GM21515 (cell line): ENCODE results near the gene DELE1.
"Not testable (repeated sequence)": the region's sequence is repeated elsewhere in the genome, so short reads cannot be mapped to it uniquely, and the experiment has no call there.

Experiments used
- ATAC-seq: cut with Tn5 transposase; IDR thresholded peaks from one replicate; pipeline ENCODE4 v1.9.1; 2021; ENCODE audit not compliant: unreplicated experiment

Gene DELE1

DNA sequence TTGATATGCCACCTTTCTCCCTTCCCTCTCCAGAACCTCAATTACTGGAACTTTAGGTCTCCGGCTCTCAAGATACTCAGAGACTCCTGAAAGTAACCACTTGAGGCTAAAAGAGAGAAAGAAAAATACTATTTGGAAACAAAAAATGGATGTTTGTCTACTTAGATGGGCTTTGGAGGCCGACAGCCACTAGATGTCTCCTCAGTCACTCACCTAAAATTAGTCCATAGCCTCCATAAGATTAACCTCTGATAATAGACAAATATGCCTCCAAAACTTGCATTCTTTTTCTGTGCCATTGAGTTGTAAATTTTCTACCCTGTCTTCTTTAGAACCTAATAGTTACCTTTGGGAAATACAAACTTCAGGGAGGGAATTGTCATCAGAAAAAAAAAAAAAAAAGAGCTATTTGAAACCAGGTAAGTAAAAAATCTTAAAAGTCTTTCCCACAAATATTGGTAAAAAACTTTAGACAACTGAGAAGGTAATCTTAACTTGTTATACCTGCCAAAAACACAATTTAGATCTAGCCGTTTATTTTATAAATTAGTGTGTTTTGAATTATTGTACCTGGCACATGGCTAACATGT, 34.3 kb upstream of the DELE1 start:
- no peak for ATAC-seq

DNA sequence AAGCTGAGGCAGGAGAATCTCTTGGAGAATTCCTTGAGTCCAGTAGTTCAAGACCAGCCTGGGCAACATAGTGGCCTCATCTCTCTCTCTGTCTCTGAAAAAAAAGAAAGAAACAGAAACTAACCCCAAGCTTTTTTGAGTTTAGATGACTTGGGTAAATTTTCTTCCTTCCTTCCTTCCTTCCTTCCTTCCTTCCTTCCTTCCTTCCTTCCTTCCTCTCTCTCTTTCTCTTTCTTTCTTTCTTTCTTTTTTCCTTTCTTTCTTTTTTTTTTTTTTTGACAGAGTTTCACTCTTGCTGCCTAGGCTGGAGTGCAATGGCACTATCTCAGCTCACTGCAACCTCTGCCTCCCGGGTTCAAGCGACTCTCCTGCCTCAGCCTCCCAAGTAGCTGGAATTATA, 33.2 kb upstream of the DELE1 start:
- not testable (repeated sequence) for ATAC-seq

DNA sequence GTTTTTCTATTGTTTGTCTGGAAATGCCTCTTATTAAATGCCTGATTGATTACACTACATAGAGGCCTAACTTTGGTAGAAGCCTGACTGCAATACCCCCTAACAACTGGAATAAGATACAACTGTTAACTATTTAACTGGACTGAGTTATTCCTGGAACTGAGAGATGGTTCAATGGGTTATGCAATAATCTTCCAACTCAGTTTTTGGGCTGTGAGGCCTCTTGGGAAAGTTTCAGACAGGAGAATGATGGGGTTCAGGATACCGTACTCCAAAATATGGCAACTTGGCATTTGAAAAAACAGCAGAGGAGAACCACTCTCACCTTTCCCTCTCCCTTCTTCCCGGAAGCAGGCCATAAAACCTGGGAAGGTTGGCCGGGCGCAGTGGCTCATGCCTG, 26.2 kb upstream of the DELE1 start:
- ATAC-seq, result no peak

DNA sequence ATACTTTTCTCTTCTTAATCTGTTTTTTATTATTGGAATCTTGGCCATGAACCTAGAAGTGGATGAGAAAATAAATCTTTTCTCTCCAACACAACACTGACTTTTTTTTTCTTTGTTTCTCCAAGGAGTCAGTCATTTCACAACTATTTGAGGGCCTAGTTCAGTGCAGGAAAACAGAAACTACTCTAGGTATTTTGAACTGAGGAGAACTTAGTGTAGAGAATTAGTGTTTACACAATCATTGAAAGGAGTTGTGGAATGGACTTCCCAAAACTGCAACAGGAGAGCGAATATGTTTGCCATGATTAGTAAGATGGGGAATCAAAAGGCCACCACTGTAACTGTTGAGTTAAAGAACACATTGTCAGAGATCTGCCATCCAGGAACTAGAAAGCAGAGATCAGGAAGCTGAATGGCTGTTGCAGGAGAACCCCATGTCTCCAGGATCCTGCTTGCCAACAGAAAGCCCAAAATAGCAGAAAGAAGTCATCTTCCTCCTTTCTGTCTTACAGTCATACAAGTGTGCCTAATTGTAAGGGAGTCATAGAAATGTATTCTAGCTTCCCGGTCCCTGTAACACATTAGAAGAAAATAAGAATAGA, 25.1 kb upstream of the DELE1 start:
- ATAC-seq, result no peak

DNA sequence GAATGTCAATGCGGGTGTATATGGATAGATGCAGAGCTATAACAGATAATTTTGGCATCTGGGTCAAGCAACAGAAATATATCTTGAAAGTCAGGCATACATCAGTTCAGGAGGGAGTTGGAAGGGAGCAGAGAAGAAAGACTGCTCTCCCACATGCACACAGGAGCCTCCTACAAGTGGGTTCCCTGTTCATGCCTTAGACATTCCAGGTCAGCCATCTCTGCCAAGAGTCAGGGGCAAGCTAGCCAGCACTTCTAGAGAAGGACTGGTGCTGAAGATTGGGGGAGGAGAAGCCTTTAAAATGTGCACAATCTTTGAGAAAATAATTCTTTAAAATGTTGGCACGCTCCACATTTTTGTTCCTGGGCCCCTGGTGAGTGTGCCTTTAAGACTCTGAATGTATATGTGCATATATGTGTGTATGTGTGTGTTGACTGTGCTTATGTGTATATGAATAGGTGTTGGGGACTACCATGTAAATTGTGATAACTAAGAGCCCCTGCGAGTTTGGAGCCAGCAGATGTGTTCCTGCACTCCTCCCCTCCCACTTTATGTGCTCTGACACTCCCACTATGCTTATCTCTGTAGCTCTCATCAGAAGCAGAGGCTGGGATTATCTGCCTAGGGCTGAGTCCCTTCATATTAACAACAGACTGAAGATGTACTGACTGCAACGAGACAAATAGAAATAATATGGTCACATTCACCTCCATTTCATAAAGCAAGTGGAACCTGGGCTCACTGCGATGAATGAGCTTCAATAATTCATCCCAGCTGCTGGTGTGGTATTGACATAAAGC, 21.5 kb upstream of the DELE1 start:
- no peak for ATAC-seq

DNA sequence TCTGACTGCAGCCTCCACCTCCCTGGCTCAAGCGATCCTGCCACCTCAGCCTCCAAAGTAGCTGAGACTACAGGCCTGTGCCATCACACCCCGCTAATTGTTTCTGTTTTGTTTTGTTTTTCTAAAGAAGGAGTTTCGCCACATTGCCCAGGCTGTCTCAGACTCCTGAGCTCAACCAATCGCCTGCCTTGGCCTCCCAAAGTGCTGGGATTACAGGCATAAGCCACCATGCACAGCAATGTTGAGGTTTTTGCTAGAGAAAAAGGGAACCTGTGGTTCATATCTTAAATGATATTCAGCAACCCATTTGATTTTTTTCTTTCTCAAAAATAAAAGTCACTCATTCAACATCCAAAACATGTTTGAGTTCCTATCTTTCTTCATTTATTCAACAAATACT, 20.4 kb upstream of the DELE1 start:
- ATAC-seq, result no peak

DNA sequence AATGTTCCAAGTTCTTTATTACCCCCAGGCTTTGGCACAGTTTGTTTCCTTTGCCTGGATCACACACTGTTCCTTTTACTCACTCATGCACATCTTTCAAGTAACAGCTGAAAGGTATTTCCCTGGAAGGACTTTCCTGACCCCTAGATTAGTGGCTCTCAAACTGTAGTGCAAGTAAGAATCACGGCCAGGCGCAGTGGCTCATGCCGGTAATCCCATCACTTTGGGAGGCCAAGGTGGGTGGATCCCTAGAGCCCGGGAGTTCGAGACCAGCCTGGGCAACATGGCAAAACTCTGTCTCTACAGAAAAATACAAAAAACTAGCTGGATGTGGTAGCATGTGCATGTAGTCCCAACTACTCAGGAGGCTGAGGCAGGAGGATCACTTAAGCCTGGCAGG, 19.1 kb upstream of the DELE1 start:
- no peak for ATAC-seq

DNA sequence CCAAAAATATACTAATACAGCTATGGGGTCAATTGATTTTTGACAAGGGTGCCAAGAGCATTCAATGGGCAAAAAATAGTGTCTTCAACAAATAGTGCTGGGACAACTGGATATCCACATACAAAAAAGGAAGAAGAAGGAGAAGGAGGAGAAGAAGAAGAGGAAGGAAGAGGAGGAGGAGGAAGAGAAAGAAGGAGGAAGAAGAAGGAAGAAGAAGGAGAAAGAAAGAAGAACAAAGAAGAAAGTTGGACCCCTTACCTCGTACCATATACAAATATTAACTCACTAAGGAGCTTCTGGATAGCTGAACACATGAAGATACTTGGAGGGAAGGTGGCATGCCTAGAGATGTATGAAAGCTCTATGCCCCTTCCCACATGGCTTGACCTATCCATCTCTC, 17.2 kb upstream of the DELE1 start:
- no peak for ATAC-seq

DNA sequence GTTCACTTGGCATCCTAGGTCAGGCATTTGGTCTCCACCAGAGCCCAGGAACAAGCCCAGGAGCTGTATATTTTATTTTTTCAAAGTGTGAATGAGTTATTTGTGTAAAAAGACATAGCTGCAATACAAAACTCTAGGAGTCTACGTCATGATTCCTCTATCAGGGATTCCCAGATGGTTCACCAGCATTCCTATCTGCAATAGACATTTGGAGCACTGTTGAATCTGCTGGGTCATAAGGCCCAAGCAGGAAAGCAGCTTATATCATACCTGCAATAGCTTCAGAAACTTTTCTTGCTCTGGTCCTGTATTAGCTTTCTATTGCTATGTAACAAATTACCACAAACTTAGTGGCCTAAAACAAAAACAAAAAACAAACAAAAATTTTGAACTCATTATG, 16.7 kb upstream of the DELE1 start:
- no peak for ATAC-seq

DNA sequence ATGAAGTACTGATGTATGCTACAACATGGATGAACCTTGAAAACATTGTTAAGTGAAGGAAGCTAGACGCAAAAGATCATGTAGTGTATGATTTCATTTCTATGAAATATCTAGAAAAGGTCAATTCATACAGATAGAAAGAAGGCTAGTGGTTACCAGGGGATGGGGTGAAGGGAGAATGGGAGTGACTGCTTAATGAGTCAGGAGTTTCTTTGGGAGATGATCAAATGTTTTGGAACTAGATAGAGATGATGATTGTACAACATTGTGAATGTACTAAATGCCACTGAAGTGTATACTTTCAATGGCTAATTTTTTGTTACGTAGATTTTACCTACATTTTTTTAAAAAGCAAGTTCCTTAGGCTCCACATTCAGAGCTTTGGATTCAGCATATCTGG, 14.9 kb upstream of the DELE1 start:
- ATAC-seq, result no peak

DNA sequence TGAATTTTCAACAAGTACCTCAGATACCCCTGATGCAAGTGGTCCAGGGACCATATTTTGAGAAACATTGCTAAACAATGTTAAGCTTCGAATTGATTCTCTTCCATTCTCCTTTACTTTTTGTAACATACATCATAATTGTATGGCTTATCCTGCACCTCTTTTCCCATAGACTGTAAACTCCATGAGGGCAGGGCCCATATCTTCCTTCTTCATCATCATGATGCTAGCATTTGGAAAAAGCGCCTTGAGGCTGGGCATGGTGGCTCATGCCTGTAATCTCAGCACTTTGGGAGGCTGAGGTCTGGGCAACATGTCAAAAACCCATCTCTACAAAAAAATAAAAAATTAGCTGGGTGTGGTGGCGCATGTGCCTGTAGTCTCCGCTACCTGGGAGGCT, 14.5 kb upstream of the DELE1 start:
- ATAC-seq, result no peak

DNA sequence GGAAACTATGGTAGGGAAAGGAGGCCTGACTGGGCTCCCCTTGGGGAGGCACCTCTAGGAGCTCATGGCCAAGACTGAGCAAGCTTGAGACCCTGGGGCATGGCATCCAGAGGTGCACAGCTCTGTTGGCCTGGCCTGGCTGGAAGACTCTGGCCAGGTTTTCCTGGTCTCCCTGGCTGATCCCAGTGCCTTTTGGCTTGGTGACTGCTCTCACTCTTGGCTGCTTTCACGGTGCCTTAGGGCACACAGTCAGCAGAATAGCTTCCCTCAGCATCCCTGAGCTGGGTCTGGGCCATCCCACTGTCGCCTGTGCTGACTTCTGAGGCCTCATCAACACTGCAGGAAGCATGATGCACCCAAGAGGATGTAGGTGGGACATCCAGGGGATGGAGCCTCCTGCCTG, 13.4 kb upstream of the DELE1 start:
- ATAC-seq, result no peak

DNA sequence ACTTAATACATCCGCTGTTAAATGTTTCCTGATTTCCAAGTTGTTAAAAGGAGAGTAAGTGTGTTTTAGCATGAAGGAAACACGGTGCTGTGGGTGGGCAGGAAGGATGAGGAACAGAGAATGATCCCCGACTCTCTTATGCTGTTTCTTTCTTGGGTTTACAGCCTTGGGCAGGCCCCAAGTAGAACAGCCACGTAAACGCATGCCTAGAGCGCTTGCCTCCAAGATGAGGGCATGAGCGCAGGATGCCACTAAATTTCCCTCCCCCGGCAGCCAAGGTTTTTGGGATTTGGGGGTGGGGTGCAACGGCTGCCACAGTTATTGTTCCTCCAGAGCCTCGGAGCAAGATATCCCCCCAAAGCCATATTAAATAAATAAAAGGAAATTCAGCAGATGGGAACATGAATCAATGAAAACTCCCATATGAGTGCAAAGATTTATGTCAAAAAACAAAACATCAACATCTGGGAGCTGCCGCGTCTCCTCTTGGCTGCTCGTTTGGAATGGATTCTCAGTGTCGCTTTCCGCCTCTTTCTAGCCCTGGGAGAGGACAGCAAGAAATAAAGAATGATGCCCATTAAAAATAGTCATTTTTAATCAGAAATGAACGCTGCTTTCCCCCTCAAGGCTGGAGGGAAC, 10.0 kb upstream of the DELE1 start:
- no peak for ATAC-seq

DNA sequence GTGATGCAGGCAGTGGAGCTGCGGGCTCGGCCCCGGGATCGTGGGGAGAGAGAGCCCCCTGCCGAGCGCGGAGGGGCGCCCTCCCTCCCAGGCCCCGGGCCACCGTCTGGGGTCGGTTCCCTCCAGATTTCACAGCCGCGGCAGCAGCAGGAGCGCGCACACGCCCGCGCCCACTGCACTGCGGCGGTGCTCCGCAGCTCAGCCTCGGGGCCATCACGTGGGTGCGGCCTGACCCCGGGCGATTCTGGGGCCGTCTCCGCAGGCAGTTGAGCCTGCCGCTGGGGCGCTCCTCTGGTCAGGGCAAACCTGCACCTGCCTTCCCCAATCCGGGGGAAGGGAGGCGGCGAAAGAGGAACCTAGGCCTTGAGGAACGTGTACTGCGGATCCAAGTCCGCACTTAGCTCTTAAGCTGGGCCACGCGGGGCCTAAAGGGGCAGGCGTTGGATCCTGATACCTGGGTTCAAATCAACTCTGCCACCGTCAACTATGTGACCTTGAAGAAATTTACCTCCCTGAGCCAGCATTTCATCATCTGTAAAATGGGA, 9.4 kb upstream of the DELE1 start:
- peak; percentile 59 for ATAC-seq

DNA sequence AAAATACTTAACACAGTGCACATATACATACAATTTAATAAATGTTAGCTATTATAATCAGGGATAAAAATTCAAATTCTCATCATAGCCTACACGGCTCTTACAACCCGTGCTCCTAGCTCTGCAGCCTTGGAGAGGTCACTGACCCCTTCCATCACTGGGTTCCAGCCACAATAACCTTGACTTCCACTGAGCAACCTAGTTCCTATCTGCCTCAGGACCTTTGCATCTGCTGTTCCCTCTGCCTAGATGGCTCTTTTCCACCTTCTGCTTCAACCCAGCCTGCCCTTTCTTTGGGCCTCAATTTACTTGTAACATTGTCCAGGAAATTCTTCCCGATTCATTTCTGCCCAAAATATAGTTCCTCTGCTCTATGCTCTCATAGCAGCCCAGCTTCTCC, 8.9 kb upstream of the DELE1 start:
- no peak for ATAC-seq

DNA sequence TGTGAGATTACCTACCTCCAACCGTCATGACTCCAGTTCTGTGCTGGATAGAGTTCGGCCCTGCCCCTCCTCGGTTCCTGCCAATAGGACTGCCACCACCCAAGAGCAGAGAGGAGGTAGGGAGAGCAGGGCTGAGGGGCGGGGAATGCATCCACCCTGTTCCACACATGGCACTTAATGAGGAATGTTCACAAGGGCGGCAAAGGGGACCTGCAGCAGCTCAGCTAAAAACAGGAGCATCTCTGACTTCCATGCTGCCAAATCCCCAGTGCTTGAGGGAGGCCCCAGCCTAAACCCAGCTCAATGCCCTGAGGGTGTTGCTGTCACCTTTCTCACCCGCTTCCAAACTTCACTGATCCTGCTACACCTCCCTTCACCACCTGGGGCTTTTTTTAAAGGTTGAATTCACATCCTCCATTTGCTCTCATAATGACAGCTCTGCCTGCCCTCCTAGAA, 7.8 kb upstream of the DELE1 start:
- ATAC-seq, result no peak

DNA sequence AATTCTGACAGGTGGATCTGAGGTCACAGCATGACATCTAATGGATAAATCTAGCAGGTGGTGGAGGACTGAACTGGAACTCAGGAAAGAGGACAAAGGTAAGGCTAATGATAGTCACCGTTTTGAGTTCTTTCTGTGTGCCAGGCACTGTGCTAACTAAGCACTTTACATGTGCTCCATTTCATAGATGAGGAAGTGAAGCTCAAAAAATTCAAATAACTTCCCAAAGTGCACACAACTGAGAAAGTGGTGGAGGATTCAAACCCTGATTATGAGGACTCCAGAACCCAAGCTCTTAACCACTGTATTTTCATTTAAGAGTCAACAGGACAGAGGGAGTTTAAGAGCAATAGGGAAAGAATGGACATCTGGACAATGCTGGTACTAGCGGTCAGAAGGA, 7.1 kb upstream of the DELE1 start:
- no peak for ATAC-seq

DNA sequence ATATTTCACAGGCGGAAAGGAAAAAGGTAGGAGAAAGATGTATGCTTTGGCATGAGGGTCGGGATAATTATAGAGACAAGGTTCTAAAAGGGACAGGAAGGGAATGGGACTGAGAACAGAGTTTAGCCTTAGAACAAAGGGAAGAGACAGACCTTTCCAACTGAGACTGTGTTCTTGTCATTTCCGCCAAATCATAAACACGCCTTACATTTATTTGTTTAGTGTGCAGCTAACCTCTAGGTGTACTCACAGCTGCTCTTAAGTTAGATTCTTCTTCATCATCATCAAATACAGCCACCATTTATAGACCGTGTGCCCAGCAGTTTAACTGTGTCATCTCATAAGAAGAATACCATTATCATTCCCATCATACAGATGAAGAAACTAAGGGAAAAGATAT, 5.9 kb upstream of the DELE1 start:
- ATAC-seq, result no peak

DNA sequence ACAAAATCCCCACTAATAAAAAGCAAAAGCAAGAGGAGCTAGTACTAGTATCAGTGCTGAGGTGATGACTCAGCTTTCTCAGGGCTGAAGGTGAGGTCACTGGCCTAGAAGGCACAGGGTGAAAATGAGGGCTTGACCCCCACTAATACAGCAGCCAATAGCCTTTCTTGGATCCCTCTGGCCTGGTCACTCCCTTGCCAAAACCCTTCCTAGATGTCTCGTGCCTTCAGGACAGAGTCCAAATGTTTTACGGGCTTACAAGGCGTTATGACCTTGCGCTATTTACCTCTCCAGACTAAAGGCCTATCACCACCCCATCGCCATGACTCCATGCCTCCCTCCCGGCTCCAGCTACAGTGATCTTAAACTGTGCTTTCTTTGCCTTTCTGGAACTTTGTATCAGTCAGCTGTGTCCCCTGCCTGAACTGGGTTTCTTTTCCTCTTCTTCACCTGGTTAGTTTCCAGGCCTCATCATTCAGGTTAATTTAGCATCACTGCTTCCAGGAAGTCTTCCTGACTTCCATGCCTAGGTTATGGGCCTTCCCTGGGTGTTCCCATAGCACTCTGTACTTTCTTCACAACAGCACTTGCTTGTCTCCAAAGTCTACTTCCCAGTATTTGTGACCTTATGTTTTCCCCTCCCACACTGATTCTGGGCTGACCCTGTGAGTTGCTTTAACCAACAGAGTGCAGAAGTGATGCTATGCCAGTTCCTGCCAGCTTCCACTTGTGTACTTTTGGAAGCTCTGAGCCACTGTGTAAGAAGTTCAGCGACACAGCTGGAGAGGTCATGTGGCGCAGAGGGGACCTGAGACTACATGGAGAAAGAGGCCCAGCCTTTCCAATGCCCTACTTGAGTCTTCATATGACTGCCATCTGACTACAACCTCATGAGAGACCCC, 4.2 kb upstream of the DELE1 start:
- no peak for ATAC-seq

DNA sequence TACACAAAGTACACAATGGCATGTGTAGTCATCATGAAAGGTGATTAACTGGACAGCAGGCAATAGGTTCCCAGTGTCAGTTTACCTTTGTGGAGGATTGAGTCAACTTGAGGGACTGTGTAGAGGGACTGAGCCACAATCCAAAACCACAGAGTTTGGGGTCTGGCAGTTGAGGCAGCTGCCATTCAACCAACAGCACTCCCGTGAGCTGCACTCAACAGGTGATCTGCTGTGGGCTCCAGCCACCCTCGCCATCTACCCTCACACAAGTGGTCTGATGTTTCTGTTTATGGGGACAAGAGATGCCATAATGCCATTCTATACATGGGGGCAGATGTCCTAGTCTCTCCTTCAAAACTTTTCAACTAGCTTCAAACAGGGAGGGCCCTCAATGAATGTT, 2.9 kb upstream of the DELE1 start:
- ATAC-seq, result no peak
